K562 (cell line): ENCODE measurements around the gene FAAP100. TPM values are rescaled to one million over a fixed set of nuclear protein-coding genes. Genes with fewer than 3 reads are reported as not detected.

Source experiments
- AFF4 ChIP-seq: sonication (generic); formaldehyde crosslinking; IDR thresholded peaks from 2 replicates; pipeline ENCODE4 v1.8.0; 2023; ENCODE audit warnings: mild to moderate bottlenecking, missing genetic modification reagents
- ATF1 ChIP-seq, 2 experiments: fragments of 450-650 bp in 1 of 2; IDR thresholded peaks; 2 replicates each; pipeline ENCODE4 v1.6.1; 2016; ENCODE audit warnings: missing compliant biosample characterization in 1 of 2, missing genetic modification characterization in 1 of 2
- BDP1 ChIP-seq: IDR thresholded peaks from 3 replicates; pipeline ENCODE4 v1.6.1; 2011; ENCODE audit not compliant: insufficient read length, insufficient read depth
- C11orf30 ChIP-seq: fragments of 450-650 bp; IDR thresholded peaks from 2 replicates; pipeline ENCODE4 v1.6.1; 2016; ENCODE audit warnings: low read depth, mild to moderate bottlenecking
- CCAR2 ChIP-seq: fragments of 200-400 bp; formaldehyde crosslinking; IDR thresholded peaks from 2 replicates; pipeline ENCODE4 v1.6.1; 2017; ENCODE audit warnings: mild to moderate bottlenecking, low read depth, low read length
- CREB1 ChIP-seq, 2 experiments: sonication (generic) in 1 of 2; formaldehyde crosslinking in 1 of 2; IDR thresholded peaks; 2 replicates each; pipeline versions ENCODE4 v1.6.1 to v1.8.0; 2012 to 2022; ENCODE audit warnings: inconsistent platforms in 1 of 2, mild to moderate bottlenecking in 1 of 2, missing genetic modification reagents in 1 of 2, moderate library complexity in 1 of 2
- HNRNPL ChIP-seq: fragments of 200-400 bp; formaldehyde crosslinking; IDR thresholded peaks from 2 replicates; pipeline ENCODE4 v1.6.1; 2017; ENCODE audit warnings: low read depth, mild to moderate bottlenecking, low read length
- MTA3 ChIP-seq: fragments of 450-650 bp; formaldehyde crosslinking; IDR thresholded peaks from 2 replicates; pipeline ENCODE4 v1.6.1; 2017; ENCODE audit warnings: mild to moderate bottlenecking, borderline replicate concordance
- POU5F1 ChIP-seq: fragments of 150-350 bp; IDR thresholded peaks from 2 replicates; pipeline ENCODE4 v1.6.1; 2014; ENCODE audit warnings: borderline replicate concordance, low read length, low read depth, mild to moderate bottlenecking; ENCODE audit not compliant: partially characterized antibody
- RFX1 ChIP-seq: fragments of 450-650 bp; IDR thresholded peaks from 2 replicates; pipeline ENCODE4 v1.6.1; 2016; ENCODE audit warnings: mild to moderate bottlenecking, moderate library complexity
- TAF15 ChIP-seq: fragments of 200-400 bp; formaldehyde crosslinking; IDR thresholded peaks from 2 replicates; pipeline ENCODE4 v1.6.1; 2017; ENCODE audit warnings: mild to moderate bottlenecking, low read depth, low read length, moderate library complexity
- TSC22D4 ChIP-seq: fragments of 450-650 bp; IDR thresholded peaks from 2 replicates; pipeline ENCODE4 v1.6.1; 2016; ENCODE audit warnings: missing genetic modification characterization, missing biosample characterization, control low read depth
- ZNF239 ChIP-seq: fragments of 250-450 bp; sonication (Bioruptor Pico); IDR thresholded peaks from 2 replicates; pipeline ENCODE4 v1.4.0; 2020; ENCODE audit warnings: mild to moderate bottlenecking
- ZNF41 ChIP-seq: fragments of 250-450 bp; sonication (Bioruptor Pico); conservative IDR thresholded peaks from 2 replicates; pipeline ENCODE4 v1.4.0; 2020; ENCODE audit warnings: mild to moderate bottlenecking
- ZNF830 ChIP-seq: fragments of 250-450 bp; sonication (Bioruptor Pico); IDR thresholded peaks from 2 replicates; pipeline ENCODE4 v1.5.0; 2021; ENCODE audit warnings: mild to moderate bottlenecking
- polyA plus RNA-seq, 8 experiments: library from polyadenylated mRNA; depleted of rRNA in 4 of 8; stranded (reverse) in 5 of 8; unstranded in 3 of 8; fragments of >200 nt; fragmentation: Nextera tagmentation in 2 of 8; fragmentation: Illumina TruSeq in 1 of 8; extraction: Ambion mirVana in 2 of 8; extraction: Trizol in 1 of 8; gene quantifications; 2 replicates each; pipeline versions ENCODE4 v1.2.1 to v1.2.3, GENCODE V29; 2011 to 2014; ENCODE audit warnings: inconsistent platforms in 1 of 8, missing spikeins in 1 of 8
- total RNA-seq, 7 experiments: library from RNA; depleted of rRNA in 6 of 7; stranded (reverse); fragments of >200 nt in 6 of 7; fragmentation: Illumina TruSeq in 2 of 7; extraction: Trizol in 2 of 7; gene quantifications; 2 replicates each; pipeline versions ENCODE4 v1.2.1 to v1.2.3, GENCODE V29; 2011 to 2021; ENCODE audit warnings: low replicate concordance in 1 of 7
- TF ChIP-seq, protein P1 (sequence below): fragments of 450-650 bp; conservative IDR thresholded peaks from 2 replicates; pipeline ENCODE4 v1.6.1; 2016; ENCODE audit warnings: missing genetic modification characterization, low read depth, mild to moderate bottlenecking, control low read depth, missing compliant biosample characterization

FAAP100 gene
- total and polyA plus RNA-seq, 9 of the 15 experiments (the other 6 are each of a cell fraction or from before 2014, with no cell fraction given) = 0.31 to 51.2 (median 12.6) TPM

GRCh38 chr17:81509972-81510784, 42.0 kb downstream of the FAAP100 start (continued):
- peak; percentile 14; the same call in 1 of the 2 replicates for TF ChIP-seq AFF4 (CRISPR knock-in tag)
- no peak for TF ChIP-seq ZNF41 (CRISPR knock-in tag)
- TF ChIP-seq MTA3 = no peak
- no peak for TF ChIP-seq ATF1 (CRISPR knock-in tag; IDR thresholded peaks at IDR 0.05)
- TF ChIP-seq ATF1 (tag; IDR thresholded peaks at IDR 0.05) = peak; percentile 28; the same call in 1 of the 2 replicates
- TF ChIP-seq POU5F1 = no peak
- no peak for TF ChIP-seq CREB1 (IDR thresholded peaks at IDR 0.05)
- peak; percentile 38; the same call in 1 of the 2 replicates for TF ChIP-seq CREB1 (CRISPR knock-in tag; IDR thresholded peaks at IDR 0.05)
- TF ChIP-seq BDP1 = no peak
- TF ChIP-seq ZNF239 (CRISPR knock-in tag) = no peak
- TF ChIP-seq TAF15 = no peak
- TF ChIP-seq CCAR2 = no peak
- TF ChIP-seq, protein P1, sequence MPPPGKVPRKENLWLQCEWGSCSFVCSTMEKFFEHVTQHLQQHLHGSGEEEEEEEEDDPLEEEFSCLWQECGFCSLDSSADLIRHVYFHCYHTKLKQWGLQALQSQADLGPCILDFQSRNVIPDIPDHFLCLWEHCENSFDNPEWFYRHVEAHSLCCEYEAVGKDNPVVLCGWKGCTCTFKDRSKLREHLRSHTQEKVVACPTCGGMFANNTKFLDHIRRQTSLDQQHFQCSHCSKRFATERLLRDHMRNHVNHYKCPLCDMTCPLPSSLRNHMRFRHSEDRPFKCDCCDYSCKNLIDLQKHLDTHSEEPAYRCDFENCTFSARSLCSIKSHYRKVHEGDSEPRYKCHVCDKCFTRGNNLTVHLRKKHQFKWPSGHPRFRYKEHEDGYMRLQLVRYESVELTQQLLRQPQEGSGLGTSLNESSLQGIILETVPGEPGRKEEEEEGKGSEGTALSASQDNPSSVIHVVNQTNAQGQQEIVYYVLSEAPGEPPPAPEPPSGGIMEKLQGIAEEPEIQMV (tag) = 0 out of 2 replicates have a peak, but pooled peaks have one; percentile 17
- no peak for TF ChIP-seq TSC22D4 (tag)
- no peak for TF ChIP-seq ZNF830
- no peak for TF ChIP-seq C11orf30
- TF ChIP-seq RFX1 = no peak
- peak; percentile 55; the same call in 1 of the 2 replicates for TF ChIP-seq HNRNPL
- TF ChIP-seq, all 486 proteins: peak for 7
